Left ventricle myocardium inferior (tissue), 1 donor: ENCODE results near the gene NKTR. TPM values are rescaled to one million over a fixed set of nuclear protein-coding genes. Genes with fewer than 3 reads are reported as not detected.
A peak's percentile ranks its signal among the peaks of the same experiment; 100 is the strongest.

Source experiments
- DNase-seq: peaks from one replicate; pipeline ENCODE4 v3.0.0-alpha.2; 2020
- H3K27ac ChIP-seq: fragments of 200-600 bp; replicated peaks from 2 replicates; pipeline ENCODE4 v1.8.0; 2021
- H3K27me3 ChIP-seq: fragments of 200-600 bp; 2 replicates; pipeline ENCODE4 v1.8.0; 2021; ENCODE audit warnings: low read depth
- H3K36me3 ChIP-seq: fragments of 200-600 bp; 2 replicates; pipeline ENCODE4 v1.8.0; 2021
- H3K4me1 ChIP-seq: fragments of 200-600 bp; 2 replicates; pipeline ENCODE4 v1.8.0; 2021
- H3K4me3 ChIP-seq: fragments of 200-600 bp; 2 replicates; pipeline ENCODE4 v1.8.0; 2021; ENCODE audit warnings: mild to moderate bottlenecking, moderate library complexity
- H3K9me3 ChIP-seq: fragments of 200-600 bp; replicated peaks from 2 replicates; pipeline ENCODE4 v1.8.0; 2021
- CTCF ChIP-seq: fragments of 200-600 bp; IDR thresholded peaks from 2 replicates; pipeline ENCODE4 v1.8.0; 2021; ENCODE audit warnings: antibody characterized with exemption, mild to moderate bottlenecking, borderline replicate concordance
- intact Hi-C: fragments of 100-400 bp; cut with micrococcal nuclease; formaldehyde crosslinking; loops from one replicate; pipeline ENCODE4 v1.11.0; 2022
- total RNA-seq: library from RNA; stranded (reverse); fragmentation: NEBNext Ultra II Directional; extraction: Animal tissue kit (Norgen Biotek cat#: 25700); gene quantifications from one replicate; pipeline ENCODE4 v1.2.1, GENCODE V29; 2021
- donor health status: DM: no; HTN: yes; CAD: no; lungs with severe emphysema.

NKTR gene
- total RNA-seq, 1 donor from 2014 or later, result 20.0 TPM

DNA sequence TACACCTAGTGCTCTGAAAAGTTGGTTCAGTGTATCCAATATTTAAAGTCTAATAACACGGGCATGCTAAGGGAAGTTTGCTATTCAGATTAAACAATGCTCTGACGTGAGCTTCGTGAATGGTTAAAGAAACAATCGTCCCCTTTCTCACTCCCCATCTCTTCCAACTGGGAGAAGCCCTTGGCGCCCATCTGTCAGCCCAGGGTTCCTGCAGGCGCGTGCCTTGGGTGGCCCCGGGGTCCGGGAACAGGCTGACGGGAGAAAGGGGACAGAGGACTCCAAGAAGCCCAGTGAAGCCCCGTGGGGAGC is 19.1 kb upstream of the NKTR start:
- intact Hi-C loops, result loop anchor here (10.0 kb wide), 1 partner anchor 173 kb away; no protein-coding TSS in a partner anchor
- peak overlapping the region; percentile 89 for H3K4me3 ChIP-seq
- DNase-seq, result no peak
- peak overlapping the region; percentile 91 for H3K27ac ChIP-seq
- no peak for TF ChIP-seq CTCF
- H3K27me3 ChIP-seq, result no peaks in the 10 kb centered on the region
- H3K9me3 ChIP-seq, result no peaks in the 10 kb centered on the region
- no peaks in the 10 kb centered on the region for H3K36me3 ChIP-seq
- H3K4me1 ChIP-seq, result peaks cover 32% of the 10 kb centered on the region

DNA sequence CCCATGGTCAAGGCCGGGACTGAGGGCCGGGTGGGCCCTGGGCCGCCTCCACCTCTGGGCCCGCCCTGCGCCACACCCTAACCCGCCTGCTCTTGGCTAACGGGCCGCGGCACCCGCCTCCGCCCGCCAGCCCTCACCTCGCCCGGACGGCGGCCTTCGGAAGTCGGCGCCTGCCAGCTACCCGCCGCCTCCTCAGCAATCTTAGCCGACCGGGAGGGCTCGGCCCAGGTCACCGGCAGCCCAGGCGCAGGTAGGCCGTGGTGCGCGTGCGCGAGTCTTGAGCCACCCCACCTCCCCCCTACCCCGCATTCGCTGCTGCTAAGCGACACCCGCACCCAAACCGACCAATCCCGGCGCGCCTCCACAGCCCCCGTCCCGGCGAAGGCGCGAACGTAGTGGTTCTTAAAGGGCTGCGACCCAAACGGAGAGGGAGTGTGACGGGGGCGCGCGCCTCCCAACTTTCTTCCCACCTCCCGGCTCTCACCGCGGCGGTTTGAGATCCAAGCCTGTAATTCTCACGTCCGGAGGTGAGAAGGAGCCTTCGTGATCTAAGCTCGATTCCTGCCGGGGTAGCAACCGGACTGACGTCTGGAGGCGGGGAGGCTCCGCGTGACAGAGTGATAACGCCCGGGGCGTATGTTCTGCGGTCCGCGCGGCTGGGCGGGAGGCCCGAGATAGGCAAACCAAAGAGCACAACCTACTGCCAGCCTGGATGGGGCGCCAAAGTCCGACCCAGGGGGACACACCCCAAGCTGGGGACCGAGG is 18.6 kb upstream of the NKTR start, which contains the start of gene SEC22C:
Gene SEC22C (minus strand): TSS at position 259 of the 765 bp plus-strand sequence. CDS start 12,921 bp downstream, outside the sequence.
- peak; percentile 41 for TF ChIP-seq CTCF
- Histone ChIP-seq H3K4me1 (peaks cover 32% of the 10 kb centered on the region), H3K27me3 (no peaks in the 10 kb centered on the region), H3K4me3 (peak within 1 kb of the TSS; percentile 89), H3K27ac (peak within 1 kb of the TSS; percentile 91), H3K9me3 (no peaks in the 10 kb centered on the region), H3K36me3 (no peaks in the 10 kb centered on the region)
- intact Hi-C loops, result loop anchor here (10.0 kb wide), 1 partner anchor 173 kb away; no protein-coding TSS in a partner anchor
- DNase-seq, result peak; percentile 95

DNA sequence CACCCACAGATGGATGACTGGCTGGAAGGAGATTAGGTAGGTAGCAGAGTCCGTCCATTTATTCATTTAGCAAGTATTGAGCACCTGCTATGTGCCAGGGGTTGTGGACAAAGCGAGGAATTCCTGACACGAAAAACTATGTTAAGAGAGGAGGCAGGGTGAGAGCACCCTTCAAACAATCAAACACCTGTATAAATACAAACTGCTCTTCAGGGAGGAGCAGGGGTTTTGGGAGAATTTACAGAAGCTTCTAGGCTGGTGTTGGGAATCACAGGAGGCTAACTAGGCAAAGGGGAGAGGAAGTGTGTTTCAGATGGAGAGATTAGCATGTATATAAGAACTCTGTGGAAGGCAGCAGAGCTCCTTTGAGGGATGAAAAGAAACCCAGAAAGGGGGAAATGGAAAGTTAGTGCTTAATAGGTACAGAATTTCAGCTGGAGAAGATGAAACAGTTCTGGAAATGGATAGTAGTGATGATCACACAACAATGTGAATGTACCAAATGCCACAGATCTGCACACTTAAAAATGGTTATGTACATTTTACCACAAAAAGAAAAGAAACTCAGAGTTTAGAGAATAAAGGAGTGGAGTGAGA is 17.9 kb upstream of the NKTR start:
- Histone ChIP-seq H3K4me1 (peaks cover 32% of the 10 kb centered on the region), H3K27ac (peak overlapping the region; percentile 91), H3K9me3 (no peaks in the 10 kb centered on the region), H3K4me3 (peak overlapping the region; percentile 89), H3K27me3 (no peaks in the 10 kb centered on the region), H3K36me3 (no peaks in the 10 kb centered on the region)
- intact Hi-C loops, result loop anchor here (10.0 kb wide), 1 partner anchor 172 kb away; no protein-coding TSS in a partner anchor
- TF ChIP-seq CTCF, result no peak
- DNase-seq, result no peak

DNA sequence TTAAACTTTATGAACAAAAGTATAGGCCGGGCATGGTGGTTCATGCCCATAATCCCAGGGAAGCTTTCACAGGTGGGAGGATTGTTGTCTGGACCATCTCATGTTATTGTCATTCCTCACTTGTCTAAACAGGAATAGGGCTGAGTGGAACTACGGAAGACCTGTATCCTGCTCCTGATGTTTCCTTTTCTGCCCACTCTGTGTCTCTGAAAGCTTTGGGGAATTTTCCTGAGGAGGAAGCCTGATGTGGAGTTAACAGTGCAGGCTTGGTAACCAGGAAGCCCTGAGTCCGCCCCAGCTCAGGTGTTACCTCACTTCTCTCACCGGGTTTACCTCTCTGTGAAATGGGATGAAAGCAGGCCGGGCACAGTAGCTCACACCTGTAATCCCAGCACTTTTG is 11.9 kb upstream of the NKTR start:
- H3K9me3 ChIP-seq, result no peaks in the 10 kb centered on the region
- H3K27ac ChIP-seq, result no peak overlapping the region
- H3K27me3 ChIP-seq, result no peaks in the 10 kb centered on the region
- H3K36me3 ChIP-seq, result peaks cover 7% of the 10 kb centered on the region
- intact Hi-C loops, result loop anchor here (10.0 kb wide), 1 partner anchor 166 kb away; no protein-coding TSS in a partner anchor
- peaks cover 24% of the 10 kb centered on the region for H3K4me1 ChIP-seq
- DNase-seq, result no peak
- no peak overlapping the region for H3K4me3 ChIP-seq
- no peak for TF ChIP-seq CTCF

DNA sequence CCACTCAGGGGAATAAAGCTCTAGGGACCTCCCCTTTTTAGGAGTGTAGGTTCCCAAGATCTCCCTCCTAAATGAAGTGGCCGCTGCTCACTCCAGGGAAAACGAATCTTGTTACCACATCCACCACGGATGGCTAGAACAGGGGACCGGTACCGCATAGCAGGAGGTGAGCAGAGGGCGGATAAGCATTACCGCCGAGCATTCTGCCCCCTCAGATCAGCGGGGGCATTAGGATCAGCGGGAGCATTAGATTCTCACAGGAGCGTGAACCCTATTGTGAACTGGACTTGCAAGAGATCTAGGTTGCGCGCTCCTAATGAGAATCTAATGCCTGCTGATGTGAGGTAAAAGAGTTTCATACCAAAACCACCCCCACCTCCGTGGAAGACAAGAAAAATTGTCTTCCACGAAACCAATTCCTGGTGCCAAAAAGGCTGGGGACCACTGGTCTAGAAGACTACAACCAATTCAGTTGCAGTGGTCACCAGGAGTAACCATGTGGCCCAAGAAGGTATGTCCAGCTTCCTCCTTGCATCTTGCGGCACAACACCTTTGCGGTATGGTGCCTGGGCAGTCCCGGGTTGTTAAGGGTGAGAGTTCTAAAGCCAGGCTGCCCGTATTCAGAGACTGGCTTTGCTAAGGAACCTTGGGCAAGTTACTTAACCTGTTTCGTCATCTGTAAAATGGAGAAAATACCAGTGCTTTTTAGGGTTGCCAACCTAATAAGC is 10.9 kb upstream of the NKTR start:
- intact Hi-C loops, result loop anchor here (10.0 kb wide), 2 partner anchors 55 to 165 kb away; no protein-coding TSS in a partner anchor

More for the DNA sequence above, 10.9 kb upstream of the NKTR start:
- DNase-seq, result no peak
- no peak for TF ChIP-seq CTCF
- no peaks in the 10 kb centered on the region for H3K9me3 ChIP-seq
- H3K27ac ChIP-seq, result peak overlapping the region; percentile 85
- H3K4me1 ChIP-seq, result peaks cover 24% of the 10 kb centered on the region
- H3K27me3 ChIP-seq, result no peaks in the 10 kb centered on the region
- H3K4me3 ChIP-seq, result peak overlapping the region; percentile 77
- H3K36me3 ChIP-seq, result peaks cover 11% of the 10 kb centered on the region
